Pancreas (tissue), 10 donors: ENCODE data around the gene MAP1LC3A. TPM values are rescaled to one million over a fixed set of nuclear protein-coding genes. Genes with fewer than 3 reads are reported as not detected.

Source experiments
- ATAC-seq, 4 donors: fragments of 200-7000 bp; cut with Tn5 transposase; one replicate each; pipeline versions ENCODE4 v1.8.0 to v1.9.1; 2020; ENCODE audit warnings: mild to moderate bottlenecking in 4 of 4, moderate library complexity in 4 of 4
- DNase-seq, 6 donors: peaks; one replicate each; pipeline ENCODE4 v3.0.0-alpha.2; 2020
- FAIRE-seq: peaks from 2 replicates; lab custom pipeline; 2012; peaks lifted over from hg19 to GRCh38; lab: Jason Lieb, UNC
- H3K27ac ChIP-seq, 4 donors: fragments of 200-600 bp; sonication (generic); 1 replicate in 3 of 4; 2 replicates in 1 of 4; pipeline versions ENCODE4 v1.5.0 to v1.8.0; 2020
- H3K27me3 ChIP-seq, 4 donors: fragments of 200-600 bp; one replicate each; pipeline ENCODE4 v1.8.0; 2021
- H3K36me3 ChIP-seq, 3 donors: fragments of 200-600 bp; sonication (generic) in 1 of 3; one replicate each; pipeline versions ENCODE4 v1.5.0 to v1.8.0; 2020 to 2021
- H3K4me1 ChIP-seq, 3 donors: fragments of 200-600 bp; one replicate each; pipeline ENCODE4 v1.8.0; 2021
- H3K4me3 ChIP-seq, 4 donors: fragments of 200-600 bp; sonication (generic) in 2 of 4; one replicate each; pipeline versions ENCODE4 v1.5.0 to v1.8.0; 2020 to 2021
- H3K9me3 ChIP-seq, 4 donors: fragments of 200-600 bp; one replicate each; pipeline ENCODE4 v1.8.0; 2021
- CTCF ChIP-seq, 4 donors: fragments of 200-600 bp; sonication (generic) in 3 of 4; IDR thresholded peaks; one replicate each; pipeline versions ENCODE4 v1.5.0 to v1.8.0; 2021; ENCODE audit warnings: antibody characterized with exemption in 4 of 4
- WGBS, 2 donors: extraction: QIAGEN DNeasy Blood & Tissue Kit; methylation state at CpG; one replicate each; pipeline ENCODE4 v1.1.7; 2013; 5-methylcytosine and 5-hydroxymethylcytosine counted together
- intact Hi-C, 3 donors: fragments of 100-400 bp; cut with DNase I; formaldehyde crosslinking; loops; one replicate each; pipeline versions ENCODE4 v1.11.1 to v1.14.2; 2022
- polyA plus RNA-seq, 2 donors: library from polyadenylated mRNA; stranded (reverse); fragments of 200-250 nt; gene quantifications; one replicate each; pipeline ENCODE4 v1.2.3, GENCODE V29; 2013
- total RNA-seq, 6 donors: library from RNA; stranded (reverse); fragmentation: NEBNext Ultra II Directional in 4 of 6; extraction: Animal tissue kit (Norgen Biotek cat#: 25700) in 4 of 6; gene quantifications; one replicate each; pipeline versions ENCODE4 v1.2.1 to v1.2.4, GENCODE V29; 2021 to 2023
- donor health status: healthy with polysubstance abuse.
- donor health status: DM: no; HTN: no; CAD: no; lungs with moderate emphysema.
- donor health status: DM: no; HTN: no; CAD: no.
- donor health status: control.
- donor health status: control.
- donor health status: Bipolar disorder and iron deficiency.
- donor health status: DM: yes; HTN: yes; CAD: no.
- donor health status: DM: no; HTN: no; CAD: no.
- donor health status: DM: no; HTN: no; CAD: no.
- donor health status: DM: yes; HTN: yes; CAD: no.

MAP1LC3A gene
- total and polyA plus RNA-seq, 8 donors, result 9.4 to 94.2 (median 14.0) TPM

- H3K36me3 ChIP-seq, result peaks cover 0 to 4% (median 4%) of the 10 kb centered on the region in 3 donors
- WGBS, 2 donors, result 91 to 92% methylated on average over 6 of the region's 6 CpGs
- no peak overlapping the region for H3K27ac ChIP-seq
- intact Hi-C loops, result no loop called here
- H3K27me3 ChIP-seq, result no peaks in the 10 kb centered on the region
- FAIRE-seq (no peak), ATAC-seq (no peak), DNase-seq (no peak)
- TF ChIP-seq CTCF (IDR thresholded peaks at IDR 0.05), result no peak
- H3K4me1 ChIP-seq, result no peaks in the 10 kb centered on the region
- no peaks in the 10 kb centered on the region for H3K9me3 ChIP-seq
- no peak overlapping the region for H3K4me3 ChIP-seq
Measured at GRCh38 chr20:34583544-34583943, 25.0 kb downstream of the MAP1LC3A start.

- Histone ChIP-seq H3K27ac (no peak overlapping the region), H3K4me1 (no peaks in the 10 kb centered on the region), H3K9me3 (no peaks in the 10 kb centered on the region), H3K36me3 (peaks cover 0 to 4% (median 4%) of the 10 kb centered on the region in 3 donors), H3K27me3 (no peaks in the 10 kb centered on the region), H3K4me3 (no peak overlapping the region)
- WGBS, 2 donors, result 97 to 98% methylated on average over 5 of the region's 5 CpGs
- TF ChIP-seq CTCF (IDR thresholded peaks at IDR 0.05), result no peak
- no peak for FAIRE-seq
- no peak for ATAC-seq
- intact Hi-C loops, result no loop called here
- no peak for DNase-seq
Measured at GRCh38 chr20:34585019-34585418, 26.5 kb downstream of the MAP1LC3A start.

- peaks cover 0 to 4% (median 4%) of the 10 kb centered on the region in 3 donors for H3K36me3 ChIP-seq
- DNase-seq (no peak), ATAC-seq (no peak), FAIRE-seq (no peak)
- intact Hi-C loops, result no loop called here
- 79 to 81% methylated on average over 9 of the region's 9 CpGs for WGBS, 2 donors
- no peaks in the 10 kb centered on the region for H3K27me3 ChIP-seq
- H3K4me1 ChIP-seq, result no peaks in the 10 kb centered on the region
- H3K27ac ChIP-seq, result no peak overlapping the region
- H3K9me3 ChIP-seq, result no peaks in the 10 kb centered on the region
- H3K4me3 ChIP-seq, result no peak overlapping the region
- no peak for TF ChIP-seq CTCF (IDR thresholded peaks at IDR 0.05)
Measured at GRCh38 chr20:34586488-34587163, 28.1 kb downstream of the MAP1LC3A start.

GRCh38 chr20:34595377-34596184 lies 37.1 kb downstream of the MAP1LC3A start:
- intact Hi-C loops, result no loop called here

More at GRCh38 chr20:34595377-34596184, 37.1 kb downstream of the MAP1LC3A start:
- H3K4me1 ChIP-seq, result no peaks in the 10 kb centered on the region
- no peaks in the 10 kb centered on the region for H3K36me3 ChIP-seq
- H3K27ac ChIP-seq, result no peak overlapping the region
- no peak for DNase-seq
- 78 to 83% methylated on average over 9 of the region's 9 CpGs for WGBS, 2 donors
- no peak for TF ChIP-seq CTCF (IDR thresholded peaks at IDR 0.05)
- no peaks in the 10 kb centered on the region for H3K9me3 ChIP-seq
- no peak overlapping the region for H3K4me3 ChIP-seq
- H3K27me3 ChIP-seq, result no peaks in the 10 kb centered on the region
- ATAC-seq, result no peak
- no peak for FAIRE-seq
